Kidney epithelial cell (primary cell): ENCODE results near the gene OVOL1. TPM values are rescaled to one million over a fixed set of nuclear protein-coding genes. Genes with fewer than 3 reads are reported as not detected.

Experiments used
- DNase-seq: peaks from one replicate; pipeline ENCODE4 v3.0.0-alpha.2; 2010; ENCODE audit warnings: low read depth
- H3K27me3 ChIP-seq: 2 replicates; pipeline ENCODE4 v1.6.0; 2011; ENCODE audit warnings: low read length; ENCODE audit not compliant: control insufficient read depth, insufficient read depth
- H3K36me3 ChIP-seq: 2 replicates; pipeline ENCODE4 v1.5.1; 2011; ENCODE audit warnings: low read length; ENCODE audit not compliant: control insufficient read depth, insufficient read depth
- H3K4me3 ChIP-seq: 2 replicates; pipeline ENCODE4 v1.5.1; 2011; ENCODE audit warnings: low read depth, mild to moderate bottlenecking, control low read depth, low read length
- total RNA-seq: library from RNA; depleted of rRNA; stranded (reverse); fragments of >200 nt; gene quantifications from 2 replicates; pipeline ENCODE4 v1.2.3, GENCODE V29; 2015
- TF ChIP-seq, protein P1 (sequence below): IDR thresholded peaks from 2 replicates; pipeline ENCODE4 v1.5.1; 2011; ENCODE audit warnings: mild to moderate bottlenecking, moderate library complexity, low read length, control low read depth, inconsistent platforms; ENCODE audit not compliant: insufficient read depth, poor library complexity, severe bottlenecking

Gene OVOL1
- total RNA-seq, result 15.8 and 17.8 TPM in 2 replicates

- no peak for DNase-seq
Measured at GRCh38 chr11:65786786-65787636, at the start of gene OVOL1. Gene OVOL1 (plus strand): TSS chr11:65787063. CDS start chr11:65787374, 311 bp downstream.

DNA sequence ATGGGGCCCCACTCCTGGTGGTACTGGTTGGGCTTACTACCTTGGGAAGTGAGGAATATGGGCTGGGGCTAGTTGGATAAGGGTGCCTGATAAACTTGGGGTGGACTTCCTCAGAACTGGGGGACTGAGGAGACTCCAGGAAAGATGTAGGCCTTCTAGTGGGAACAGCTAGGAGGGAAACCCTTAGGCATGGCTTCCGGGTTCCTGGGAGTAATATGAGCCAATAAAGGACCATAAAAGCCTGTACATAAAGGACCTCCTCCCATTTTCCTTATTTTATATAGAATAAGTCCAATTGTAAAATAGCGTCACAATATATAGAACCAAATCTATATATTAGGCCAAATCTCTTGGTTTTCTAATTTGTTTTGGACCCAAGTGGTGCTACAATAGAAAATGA, 47.8 kb upstream of the OVOL1 start:
- Histone ChIP-seq H3K36me3 (no peaks in the 10 kb centered on the region), H3K4me3 (no peak overlapping the region), H3K27me3 (peaks cover 3% of the 10 kb centered on the region)
- DNase-seq, result no peak
- TF ChIP-seq, protein P1, sequence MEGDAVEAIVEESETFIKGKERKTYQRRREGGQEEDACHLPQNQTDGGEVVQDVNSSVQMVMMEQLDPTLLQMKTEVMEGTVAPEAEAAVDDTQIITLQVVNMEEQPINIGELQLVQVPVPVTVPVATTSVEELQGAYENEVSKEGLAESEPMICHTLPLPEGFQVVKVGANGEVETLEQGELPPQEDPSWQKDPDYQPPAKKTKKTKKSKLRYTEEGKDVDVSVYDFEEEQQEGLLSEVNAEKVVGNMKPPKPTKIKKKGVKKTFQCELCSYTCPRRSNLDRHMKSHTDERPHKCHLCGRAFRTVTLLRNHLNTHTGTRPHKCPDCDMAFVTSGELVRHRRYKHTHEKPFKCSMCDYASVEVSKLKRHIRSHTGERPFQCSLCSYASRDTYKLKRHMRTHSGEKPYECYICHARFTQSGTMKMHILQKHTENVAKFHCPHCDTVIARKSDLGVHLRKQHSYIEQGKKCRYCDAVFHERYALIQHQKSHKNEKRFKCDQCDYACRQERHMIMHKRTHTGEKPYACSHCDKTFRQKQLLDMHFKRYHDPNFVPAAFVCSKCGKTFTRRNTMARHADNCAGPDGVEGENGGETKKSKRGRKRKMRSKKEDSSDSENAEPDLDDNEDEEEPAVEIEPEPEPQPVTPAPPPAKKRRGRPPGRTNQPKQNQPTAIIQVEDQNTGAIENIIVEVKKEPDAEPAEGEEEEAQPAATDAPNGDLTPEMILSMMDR, result no peak

More at GRCh38 chr11:65786786-65787636, at the start of gene OVOL1:
- Histone ChIP-seq H3K27me3 (peaks cover 39% of the 10 kb centered on the region), H3K4me3 (peak within 1 kb of the TSS; percentile 16), H3K36me3 (no peaks in the 10 kb centered on the region)
- TF ChIP-seq, protein P1, result no peak

DNA sequence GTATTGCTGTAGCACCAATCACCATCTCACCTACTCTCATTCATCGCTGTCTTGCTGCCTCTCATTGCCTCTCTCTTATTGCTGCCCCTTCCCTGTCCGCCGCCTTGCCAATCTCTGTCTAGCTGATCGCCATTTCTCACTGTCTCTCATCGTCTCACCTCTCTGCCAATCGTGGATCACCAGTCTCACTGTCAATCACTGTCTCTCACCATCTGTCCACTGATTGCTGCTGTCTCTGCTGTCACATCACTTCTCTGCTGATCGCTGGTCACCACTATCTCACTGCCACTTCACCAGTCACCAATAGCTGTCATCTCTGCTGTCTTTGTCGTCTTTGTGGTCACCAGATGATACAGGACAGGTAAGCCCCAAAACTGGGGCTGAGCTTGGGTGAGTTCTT, 45.7 kb upstream of the OVOL1 start:
- H3K36me3 ChIP-seq, result no peaks in the 10 kb centered on the region
- no peak for DNase-seq
- no peak overlapping the region for H3K4me3 ChIP-seq
- H3K27me3 ChIP-seq, result peaks cover 4% of the 10 kb centered on the region
- TF ChIP-seq, protein P1, result no peak

DNA sequence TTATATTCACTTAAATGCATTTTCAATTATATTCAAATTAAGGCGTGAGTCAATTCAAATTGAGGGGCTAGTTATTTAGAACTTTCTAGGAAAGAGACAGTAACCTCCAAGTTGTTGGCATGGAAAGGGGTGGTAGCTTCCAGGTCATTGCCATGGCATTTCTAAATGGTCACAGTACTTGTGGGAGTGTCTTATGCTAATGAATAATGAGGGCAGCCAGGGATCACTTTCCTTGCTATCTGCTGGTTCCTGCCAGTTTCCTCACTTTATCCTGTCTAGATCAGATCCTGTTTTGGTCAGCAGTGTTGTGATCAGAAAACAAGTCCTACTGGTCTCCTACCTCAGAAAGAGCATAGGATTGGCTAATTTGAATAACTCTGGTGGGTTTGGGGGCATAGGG, 44.5 kb upstream of the OVOL1 start:
- DNase-seq, result no peak
- TF ChIP-seq, protein P1, result no peak
- Histone ChIP-seq H3K4me3 (no peak overlapping the region), H3K27me3 (peaks cover 4% of the 10 kb centered on the region), H3K36me3 (no peaks in the 10 kb centered on the region)

GRCh38 chr11:65743681-65744025, 43.2 kb upstream of the OVOL1 start:
- Histone ChIP-seq H3K4me3 (no peak overlapping the region), H3K27me3 (peaks cover 4% of the 10 kb centered on the region), H3K36me3 (no peaks in the 10 kb centered on the region)
- no peak for DNase-seq
- TF ChIP-seq, protein P1, result no peak
